ENCODE results near the gene ZDHHC22. TPM values are rescaled to one million over a fixed set of nuclear protein-coding genes. Genes with fewer than 3 reads are reported as not detected.

Gene ZDHHC22
- total RNA-seq, 1 experiment from 2014 or later = 13.4 TPM

DNA sequence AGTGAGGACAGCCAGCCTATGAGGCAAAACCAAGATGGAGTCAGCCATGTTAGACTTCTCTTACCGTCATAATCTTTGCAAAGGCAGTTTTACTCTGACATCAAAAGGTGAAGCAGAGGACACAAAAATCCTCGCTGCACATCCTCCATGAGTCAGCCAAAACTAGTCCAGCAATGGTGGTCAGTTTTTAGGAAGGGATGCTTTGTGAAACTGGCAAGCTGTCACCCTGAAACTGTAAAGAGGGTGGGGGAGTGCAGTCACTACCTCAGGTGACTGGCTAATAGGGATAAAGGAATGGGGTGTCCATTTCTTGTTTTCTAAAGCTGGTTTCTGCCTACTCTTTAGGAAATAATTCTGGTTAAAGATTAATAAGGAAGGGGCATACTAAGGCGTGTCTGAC is 48.9 kb downstream of the ZDHHC22 start:
- DNase-seq = no peak
- Histone ChIP-seq H3K27ac (no peak overlapping the region), H3K27me3 (no peaks in the 10 kb centered on the region), H3K9me3 (replicated peaks) (peaks cover 6% of the 10 kb centered on the region; the same call in 1 of the 2 replicates), H3K36me3 (no peaks in the 10 kb centered on the region), H3K4me1 (peaks cover 3% of the 10 kb centered on the region; the same call in 1 of the 2 replicates), H3K4me3 (no peak overlapping the region)

DNA sequence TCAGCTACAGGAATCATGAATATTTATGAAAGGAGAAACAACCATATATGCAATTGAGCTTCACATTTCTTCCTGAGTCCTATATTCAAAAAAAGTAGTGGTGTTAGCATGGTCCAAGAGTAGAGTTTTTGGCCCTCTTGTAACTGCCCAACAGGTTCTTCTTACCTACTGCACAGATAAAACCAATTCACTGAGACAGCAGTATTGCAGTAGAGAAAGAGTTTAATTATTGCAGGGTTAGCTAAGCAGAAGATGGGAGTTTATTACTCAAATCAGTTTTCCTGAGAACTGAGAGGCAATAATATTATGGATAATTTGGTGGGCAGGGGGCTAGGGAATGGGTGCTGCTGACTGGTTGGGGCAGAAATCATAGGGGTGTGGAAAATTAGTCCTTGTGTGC is 50.1 kb downstream of the ZDHHC22 start:
- no peak for DNase-seq
- Histone ChIP-seq H3K36me3 (no peaks in the 10 kb centered on the region), H3K27ac (no peak overlapping the region)

GRCh38 chr14:77088645-77089044 is 52.9 kb downstream of the ZDHHC22 start:
- Histone ChIP-seq H3K27me3 (no peaks in the 10 kb centered on the region), H3K27ac (no peak overlapping the region), H3K4me3 (no peak overlapping the region), H3K4me1 (no peaks in the 10 kb centered on the region), H3K36me3 (no peaks in the 10 kb centered on the region), H3K9me3 (replicated peaks) (peaks cover 6% of the 10 kb centered on the region; the same call in 1 of the 2 replicates)
- DNase-seq = no peak

More for the DNA sequence above, 50.1 kb downstream of the ZDHHC22 start:
- peaks cover 3% of the 10 kb centered on the region; the same call in 1 of the 2 replicates for H3K4me1 ChIP-seq
- H3K27me3 ChIP-seq = no peaks in the 10 kb centered on the region
- no peak overlapping the region for H3K4me3 ChIP-seq
- peaks cover 6% of the 10 kb centered on the region; the same call in 1 of the 2 replicates for H3K9me3 ChIP-seq (replicated peaks)

DNA sequence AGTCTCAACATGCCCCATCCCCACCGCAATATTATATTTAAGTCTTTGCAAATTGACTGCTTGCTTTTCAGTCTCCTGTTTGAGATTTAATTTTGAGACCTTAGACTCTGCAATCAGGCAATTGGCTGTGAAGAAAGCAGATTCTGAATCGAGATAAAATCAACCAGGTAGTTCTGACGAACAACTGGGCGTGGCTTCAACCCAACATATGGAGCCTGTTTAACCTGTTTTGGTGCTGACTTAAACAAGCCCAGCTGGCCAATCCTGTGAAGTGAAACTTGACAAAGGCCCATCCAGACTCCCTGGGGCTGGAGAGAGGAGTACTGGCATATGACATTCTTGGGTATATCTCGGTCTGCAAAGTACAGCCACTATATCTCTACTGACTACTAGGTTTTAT is 53.4 kb downstream of the ZDHHC22 start:
- Histone ChIP-seq H3K36me3 (no peaks in the 10 kb centered on the region), H3K4me3 (no peak overlapping the region), H3K4me1 (no peaks in the 10 kb centered on the region), H3K27ac (no peak overlapping the region), H3K9me3 (replicated peaks) (peaks cover 6% of the 10 kb centered on the region; the same call in 1 of the 2 replicates), H3K27me3 (no peaks in the 10 kb centered on the region)
- no peak for DNase-seq

- Histone ChIP-seq H3K4me1 (no peaks in the 10 kb centered on the region), H3K27ac (no peak overlapping the region), H3K27me3 (no peaks in the 10 kb centered on the region), H3K4me3 (no peak overlapping the region), H3K9me3 (replicated peaks) (peaks cover 6% of the 10 kb centered on the region; the same call in 1 of the 2 replicates), H3K36me3 (no peaks in the 10 kb centered on the region)
- no peak for DNase-seq
Observed at GRCh38 chr14:77087631-77088030, 54.0 kb downstream of the ZDHHC22 start.

DNA sequence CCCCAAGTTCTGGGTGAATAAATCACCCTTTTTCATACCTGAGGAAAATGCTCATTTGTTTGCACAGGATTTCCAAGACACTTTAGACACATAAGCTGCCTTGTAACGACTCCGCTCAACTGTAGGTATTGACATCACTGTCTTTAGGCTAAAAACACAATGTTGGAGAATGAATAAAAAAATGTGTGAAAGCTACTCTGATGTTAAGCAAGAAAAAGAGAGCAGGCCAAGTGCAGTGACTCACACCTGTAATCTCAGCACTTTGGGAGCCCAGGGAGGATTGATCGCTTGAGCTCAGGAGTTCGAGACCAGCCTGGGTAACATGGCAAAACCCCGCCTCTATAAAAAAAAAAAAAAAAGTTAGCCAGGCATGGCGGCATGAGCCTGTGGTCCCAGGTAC is 54.6 kb downstream of the ZDHHC22 start:
- Histone ChIP-seq H3K36me3 (no peaks in the 10 kb centered on the region), H3K27ac (no peak overlapping the region)

DNA sequence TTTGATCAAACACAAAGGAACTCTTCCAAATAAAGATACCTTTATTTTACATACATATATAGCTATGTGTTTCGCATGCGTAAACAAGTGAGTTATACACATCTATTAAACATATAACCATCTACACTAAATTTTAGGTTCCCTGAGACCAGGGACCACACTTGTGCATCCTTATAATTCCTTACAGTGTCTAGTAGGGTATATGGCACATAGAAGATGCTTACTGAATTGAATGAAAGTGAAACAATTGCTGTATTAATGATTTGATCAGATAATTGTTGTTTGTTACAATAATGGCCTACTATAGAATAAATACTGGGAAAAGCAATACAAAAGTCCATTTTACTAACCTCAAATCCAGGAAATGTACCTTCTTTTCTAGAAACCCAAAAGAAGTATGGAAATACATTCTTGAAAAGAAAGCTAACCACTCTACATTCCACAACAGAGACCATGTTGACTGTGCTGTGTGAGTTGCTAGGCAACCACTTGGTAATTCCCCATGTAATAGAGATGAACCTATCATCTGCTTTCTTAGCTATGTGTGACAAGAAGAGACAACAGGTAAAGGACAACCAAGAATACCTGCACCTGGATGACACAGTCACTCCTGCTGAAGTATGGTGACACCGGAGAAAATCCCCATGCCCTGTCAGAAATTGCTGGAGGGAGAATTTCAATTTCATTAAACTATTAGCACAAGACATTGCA is 55.4 kb downstream of the ZDHHC22 start:
- Histone ChIP-seq H3K4me1 (no peaks in the 10 kb centered on the region), H3K4me3 (no peak overlapping the region), H3K27me3 (no peaks in the 10 kb centered on the region), H3K9me3 (replicated peaks) (peaks cover under 1% of the 10 kb centered on the region; the same call in 1 of the 2 replicates), H3K36me3 (no peaks in the 10 kb centered on the region), H3K27ac (no peak overlapping the region)
- no peak for DNase-seq

More for the DNA sequence above, 54.6 kb downstream of the ZDHHC22 start:
- Histone ChIP-seq H3K9me3 (replicated peaks) (peaks cover 4% of the 10 kb centered on the region; the same call in 1 of the 2 replicates), H3K4me1 (no peaks in the 10 kb centered on the region), H3K4me3 (no peak overlapping the region), H3K27me3 (no peaks in the 10 kb centered on the region)
- DNase-seq = no peak

DNA sequence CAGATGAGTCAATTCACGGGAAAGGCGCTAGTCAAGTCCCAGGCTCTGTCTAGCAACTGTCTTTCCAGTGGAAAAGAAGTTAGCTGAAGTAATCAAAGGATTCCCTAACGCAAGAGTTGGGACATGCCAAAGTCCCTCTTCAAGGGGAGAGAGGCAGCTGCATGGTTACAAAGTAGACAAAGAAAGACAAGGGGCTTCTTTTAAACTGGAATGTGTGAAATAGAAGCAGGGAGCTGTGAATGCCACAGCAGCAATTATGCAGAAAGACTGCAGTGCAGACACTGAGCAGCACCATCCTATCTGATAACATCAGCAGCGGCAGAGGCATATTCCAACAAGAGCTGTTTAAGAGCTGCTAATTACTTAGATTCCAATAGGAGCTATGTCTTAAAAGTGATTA is 56.1 kb downstream of the ZDHHC22 start:
- Histone ChIP-seq H3K4me3 (no peak overlapping the region), H3K27me3 (no peaks in the 10 kb centered on the region), H3K36me3 (no peaks in the 10 kb centered on the region), H3K9me3 (replicated peaks) (no peaks in the 10 kb centered on the region), H3K4me1 (no peaks in the 10 kb centered on the region), H3K27ac (no peak overlapping the region)
- DNase-seq = no peak

DNA sequence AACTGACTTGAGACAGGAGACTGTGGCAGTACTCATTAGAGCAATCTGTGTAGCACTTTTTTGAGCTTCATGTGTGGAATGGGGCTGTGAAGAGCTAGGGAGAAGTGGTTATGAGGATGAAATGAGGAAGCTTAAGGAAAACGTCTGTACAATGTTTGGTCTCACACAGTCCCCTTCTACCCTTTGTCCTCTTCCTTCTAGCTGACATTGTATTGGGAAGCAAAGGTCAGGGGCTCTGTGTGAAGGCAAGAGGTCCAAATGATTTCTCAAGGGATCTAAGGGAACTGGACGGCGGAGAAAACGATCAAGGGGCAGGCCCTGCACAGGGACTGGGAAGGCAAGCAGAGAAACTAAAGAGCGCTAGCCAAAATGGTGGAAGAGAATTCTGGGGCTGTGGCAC is 56.6 kb downstream of the ZDHHC22 start:
- no peaks in the 10 kb centered on the region for H3K9me3 ChIP-seq (replicated peaks)
- no peak overlapping the region for H3K4me3 ChIP-seq
- no peaks in the 10 kb centered on the region for H3K36me3 ChIP-seq
- H3K27me3 ChIP-seq = no peaks in the 10 kb centered on the region
- DNase-seq = no peak
- H3K4me1 ChIP-seq = no peaks in the 10 kb centered on the region
- H3K27ac ChIP-seq = no peak overlapping the region

GRCh38 chr14:77083082-77083481 is 58.5 kb downstream of the ZDHHC22 start:
- Histone ChIP-seq H3K9me3 (replicated peaks) (no peaks in the 10 kb centered on the region), H3K4me1 (no peaks in the 10 kb centered on the region), H3K4me3 (no peak overlapping the region), H3K36me3 (no peaks in the 10 kb centered on the region), H3K27ac (no peak overlapping the region), H3K27me3 (no peaks in the 10 kb centered on the region)
- no peak for DNase-seq

- DNase-seq = no peak
- no peaks in the 10 kb centered on the region for H3K36me3 ChIP-seq
Observed at GRCh38 chr14:77082356-77082755, 59.2 kb downstream of the ZDHHC22 start.

More at GRCh38 chr14:77082356-77082755, 59.2 kb downstream of the ZDHHC22 start:
- H3K9me3 ChIP-seq (replicated peaks) = no peaks in the 10 kb centered on the region
- no peaks in the 10 kb centered on the region for H3K27me3 ChIP-seq
- no peak overlapping the region for H3K4me3 ChIP-seq
- H3K27ac ChIP-seq = no peak overlapping the region
- no peaks in the 10 kb centered on the region for H3K4me1 ChIP-seq

Other genes starting within 250 kb of the ZDHHC22 start
- 21.7 and 23.5 TPM in 2 replicates for gene IRF2BPL, start 113.1 kb downstream of the ZDHHC22 start, total RNA-seq (2014; rRNA removed; shearing (Covaris generic))
- 13.2 and 14.0 TPM in 2 replicates for gene CIPC, start 43.5 kb downstream of the ZDHHC22 start, total RNA-seq (2014; rRNA removed; shearing (Covaris generic))
- 4.5 and 5.2 TPM in 2 replicates for gene TMEM63C, start 40.0 kb upstream of the ZDHHC22 start, total RNA-seq (2014; rRNA removed; shearing (Covaris generic))
- gene NGB, start 129.4 kb upstream of the ZDHHC22 start, total RNA-seq (2014; rRNA removed; shearing (Covaris generic)) = not detected in 2 replicates
- gene POMT2, start 179.1 kb upstream of the ZDHHC22 start, total RNA-seq (2014; rRNA removed; shearing (Covaris generic)) = 27.0 and 30.2 TPM in 2 replicates
- 10.3 and 14.3 TPM in 2 replicates for gene GSTZ1, start 179.2 kb upstream of the ZDHHC22 start, total RNA-seq (2014; rRNA removed; shearing (Covaris generic))
- 12.8 and 13.6 TPM in 2 replicates for gene TMED8, start 235.3 kb upstream of the ZDHHC22 start, total RNA-seq (2014; rRNA removed; shearing (Covaris generic))
- 1.0 and 2.3 TPM in 2 replicates for gene SAMD15, start 235.6 kb upstream of the ZDHHC22 start, total RNA-seq (2014; rRNA removed; shearing (Covaris generic))